BJ (cell line): ENCODE results near the gene SPRY2. TPM values are rescaled to one million over a fixed set of nuclear protein-coding genes. Genes with fewer than 3 reads are reported as not detected.

Experiments used
- CTCF ChIA-PET: fragments of 350-600 bp; formaldehyde crosslinking; extraction: SDS; loops from one replicate; lab custom pipeline; 2021; ENCODE audit warnings: antibody characterized with exemption, inconsistent platforms; lab: Yijun Ruan, JAX
- POLR2A ChIA-PET: fragments of 300-600 bp; sonication (Branson Sonifier 250); formaldehyde crosslinking; extraction: SDS; loops from one replicate; lab custom pipeline; 2021; ENCODE audit warnings: antibody characterized with exemption; lab: Charles Lee
- DNase-seq: peaks from one replicate; pipeline ENCODE4 v3.0.0-alpha.2; 2011; ENCODE audit warnings: low read depth
- H3K27me3 ChIP-seq: 2 replicates; pipeline ENCODE4 v1.6.0; 2011; ENCODE audit warnings: low read length; ENCODE audit not compliant: control insufficient read depth, insufficient read depth
- H3K36me3 ChIP-seq: 2 replicates; pipeline ENCODE4 v1.5.1; 2011; ENCODE audit warnings: low read length; ENCODE audit not compliant: control insufficient read depth, insufficient read depth
- H3K4me3 ChIP-seq: 2 replicates; pipeline ENCODE4 v1.5.1; 2011; ENCODE audit warnings: low read depth, mild to moderate bottlenecking, control low read depth, low read length
- CTCF ChIP-seq: IDR thresholded peaks from 2 replicates; pipeline ENCODE4 v1.5.1; 2011; ENCODE audit warnings: low read depth, mild to moderate bottlenecking, control low read depth, inconsistent platforms, low read length, moderate library complexity; ENCODE audit not compliant: insufficient read depth
- polyA plus RNA-seq: library from polyadenylated mRNA; depleted of rRNA; stranded (reverse); fragments of >200 nt; gene quantifications from 2 replicates; pipeline ENCODE4 v1.2.3, GENCODE V29; 2011

Gene SPRY2
- polyA plus RNA-seq, 1 experiment: 21.0 TPM

GRCh38 chr13:80336370-80336769 is 4.6 kb downstream of the SPRY2 start:
- H3K27me3 ChIP-seq: no peaks in the 10 kb centered on the region

GRCh38 chr13:80334597-80335260 is 6.2 kb downstream of the SPRY2 start:
- H3K4me3 ChIP-seq: no peak overlapping the region
- DNase-seq: no peak
- peaks cover 3% of the 10 kb centered on the region; the same call in 1 of the 2 replicates for H3K36me3 ChIP-seq
- H3K27me3 ChIP-seq: no peaks in the 10 kb centered on the region
- CTCF ChIA-PET: interaction anchor here (0.8 kb wide), 1 partner anchor 398 kb away, joined by 3 read pairs; no protein-coding TSS in a partner anchor
- no peak for TF ChIP-seq CTCF
- POLR2A ChIA-PET: interaction anchor here (0.6 to 0.7 kb wide), 2 partner anchors 296 to 381 kb away, joined by 3 to 6 read pairs; no protein-coding TSS in a partner anchor

More at GRCh38 chr13:80336370-80336769, 4.6 kb downstream of the SPRY2 start:
- ChIA-PET CTCF (interaction anchor here (0.6 kb wide), 1 partner anchor 295 kb away, joined by 3 read pairs; no protein-coding TSS in a partner anchor), POLR2A (no interaction called here)
- H3K36me3 ChIP-seq: peaks cover 3% of the 10 kb centered on the region; the same call in 1 of the 2 replicates
- DNase-seq: no peak
- peak overlapping the region; percentile 86 for H3K4me3 ChIP-seq
- TF ChIP-seq CTCF: no peak

GRCh38 chr13:80331984-80332383 is 8.9 kb downstream of the SPRY2 start:
- no peak overlapping the region for H3K4me3 ChIP-seq
- peaks cover 2% of the 10 kb centered on the region; the same call in 1 of the 2 replicates for H3K36me3 ChIP-seq
- H3K27me3 ChIP-seq: no peaks in the 10 kb centered on the region
- DNase-seq: no peak
- TF ChIP-seq CTCF: no peak
- ChIA-PET POLR2A (no interaction called here), CTCF (interaction anchor here (0.7 kb wide), 1 partner anchor 23 kb away, joined by 3 read pairs; no protein-coding TSS in a partner anchor)

GRCh38 chr13:80329250-80329649 is 11.7 kb downstream of the SPRY2 start:
- Histone ChIP-seq H3K4me3 (no peak overlapping the region), H3K36me3 (no peaks in the 10 kb centered on the region; the same call in 1 of the 2 replicates), H3K27me3 (no peaks in the 10 kb centered on the region)
- CTCF ChIA-PET: interaction anchor here (1.3 kb wide), 2 partner anchors 13 to 553 kb away, joined by 3 to 4 read pairs; no protein-coding TSS in a partner anchor
- no peak for TF ChIP-seq CTCF
- no peak for DNase-seq
- POLR2A ChIA-PET: no interaction called here

GRCh38 chr13:80319004-80319403 is 21.9 kb downstream of the SPRY2 start:
- TF ChIP-seq CTCF: no peak
- ChIA-PET POLR2A (no interaction called here), CTCF (no interaction called here)

More at GRCh38 chr13:80319004-80319403, 21.9 kb downstream of the SPRY2 start:
- DNase-seq: no peak
- Histone ChIP-seq H3K4me3 (no peak overlapping the region), H3K27me3 (no peaks in the 10 kb centered on the region), H3K36me3 (no peaks in the 10 kb centered on the region)
